ENCODE data around the gene FGF8.

The FGF8 gene

DNA sequence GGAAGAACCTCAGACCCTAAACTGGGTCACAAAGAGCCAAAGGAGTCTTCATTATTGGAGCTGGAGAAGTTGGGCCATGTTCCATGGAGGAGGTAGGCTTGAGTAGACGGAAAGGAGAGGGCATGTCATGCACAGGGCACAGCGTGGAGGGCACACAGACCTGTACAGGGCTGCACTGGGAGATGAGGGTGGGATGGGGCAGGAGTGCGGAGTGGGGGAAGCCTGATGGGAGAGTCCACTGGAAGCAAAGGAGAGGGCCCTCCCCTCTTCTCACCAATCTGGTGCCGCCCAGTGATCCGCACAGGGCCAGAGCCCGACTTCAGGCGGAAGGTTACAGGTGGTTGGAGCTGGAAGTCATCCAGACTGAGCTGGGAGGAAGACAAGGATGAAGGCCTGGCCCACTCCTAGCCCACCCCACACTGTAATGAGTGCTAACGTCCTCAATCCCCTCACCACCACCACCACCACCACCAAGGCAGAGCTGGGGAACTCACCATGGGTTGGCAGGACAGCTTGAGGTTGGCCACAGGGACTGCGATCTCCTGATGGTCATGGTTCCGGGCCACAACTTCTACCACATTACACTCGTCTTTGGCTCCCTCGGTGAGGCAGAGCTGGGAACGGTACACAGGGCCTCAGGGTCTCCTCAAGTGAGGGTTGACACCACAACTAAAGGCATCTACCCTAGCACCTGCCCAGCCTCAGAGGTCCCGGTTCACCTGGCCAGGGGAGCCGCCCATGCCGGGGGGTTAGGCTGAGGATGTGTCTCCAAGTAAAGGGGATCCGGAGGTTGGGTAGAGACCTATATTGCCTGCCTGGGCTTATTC is 6.3 kb upstream of the FGF8 start:
- no peak for DNase-seq

DNA sequence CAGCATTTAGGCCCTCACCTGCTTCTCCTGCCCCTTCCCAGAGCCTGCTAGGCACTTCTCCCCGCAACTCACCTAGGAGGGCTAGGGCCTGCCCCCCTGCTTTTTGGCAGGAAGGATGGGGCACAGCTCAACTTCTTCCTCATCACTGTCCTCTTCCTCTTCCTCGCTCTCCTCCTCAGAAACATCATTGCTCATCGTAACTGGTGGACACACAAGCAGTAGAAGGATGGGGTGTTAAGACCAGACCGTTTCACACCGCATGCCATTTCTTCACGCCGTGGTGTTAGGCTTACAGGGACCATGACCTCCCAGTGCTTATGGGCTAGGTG is 5.7 kb upstream of the FGF8 start:
- no peak for DNase-seq

- DNase-seq: peak; percentile 25
Observed at GRCh38 chr10:101780818-101781654, 5.1 kb upstream of the FGF8 start.

- DNase-seq: no peak
Observed at GRCh38 chr10:101780187-101780817, 4.4 kb upstream of the FGF8 start.

DNA sequence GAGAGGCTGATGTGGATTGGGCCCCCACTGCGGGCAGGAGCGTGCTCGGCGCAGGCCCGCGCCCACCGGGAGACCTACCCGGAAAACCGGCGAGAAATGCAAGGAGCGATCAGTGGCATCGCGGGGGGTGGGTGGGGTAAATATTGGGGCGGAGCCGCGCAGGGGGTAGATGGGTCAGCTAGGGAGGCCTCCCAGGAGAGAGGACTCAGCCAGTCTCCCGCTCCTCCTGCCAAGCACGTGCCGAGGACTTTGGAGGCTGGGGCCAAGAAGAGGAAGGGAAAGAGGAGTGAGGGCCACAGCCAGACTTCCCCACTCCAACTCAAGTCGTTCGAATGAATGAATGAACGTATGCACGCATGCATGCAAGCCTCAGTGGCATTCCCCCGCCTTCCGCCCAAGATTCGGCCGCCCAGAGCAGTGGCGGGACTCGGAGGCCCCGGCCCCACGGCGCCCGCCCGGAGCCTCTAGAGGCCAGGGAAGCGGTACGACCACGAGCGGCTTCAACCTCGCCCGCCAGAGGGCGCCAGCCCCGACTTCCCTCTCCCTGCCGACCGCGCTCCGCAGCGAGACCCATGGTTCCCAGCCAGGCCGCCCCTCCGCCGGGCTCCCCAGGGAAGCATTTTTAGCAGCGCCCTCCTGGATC is 3.8 kb upstream of the FGF8 start:
- DNase-seq: no peak

GRCh38 chr10:101778781-101779543 is 3.0 kb upstream of the FGF8 start:
- no peak for DNase-seq

DNA sequence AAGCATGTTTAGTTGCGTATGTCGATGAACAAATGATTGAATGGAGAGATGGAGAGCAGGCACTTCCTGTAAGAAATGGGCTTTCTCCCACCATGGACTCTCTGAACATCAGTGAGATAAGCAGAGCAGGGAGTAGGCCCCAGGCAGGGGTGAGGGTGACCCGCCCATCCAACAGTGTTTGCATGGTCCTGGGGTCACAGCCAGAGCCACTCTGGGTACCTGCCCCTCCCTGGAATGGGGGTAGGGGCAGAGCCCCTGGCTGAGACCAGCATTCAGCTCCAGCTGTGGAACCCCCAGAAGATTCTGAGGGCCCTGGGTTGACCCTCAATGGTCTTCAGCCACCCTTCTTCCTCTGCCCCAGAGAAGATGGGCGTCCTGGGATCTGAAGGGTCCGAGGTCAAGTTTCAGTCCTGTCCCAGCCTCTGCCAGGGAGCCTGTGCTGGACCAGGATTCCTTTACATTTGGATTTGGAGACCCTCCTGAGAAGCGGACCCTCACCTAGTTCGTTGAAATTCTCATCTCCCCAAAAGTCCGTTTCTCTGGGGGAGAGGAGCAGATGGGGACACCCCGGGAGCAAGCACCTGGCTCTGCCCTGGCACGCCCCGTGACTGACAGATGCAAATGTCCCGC is 2.4 kb upstream of the FGF8 start:
- DNase-seq: no peak

DNA sequence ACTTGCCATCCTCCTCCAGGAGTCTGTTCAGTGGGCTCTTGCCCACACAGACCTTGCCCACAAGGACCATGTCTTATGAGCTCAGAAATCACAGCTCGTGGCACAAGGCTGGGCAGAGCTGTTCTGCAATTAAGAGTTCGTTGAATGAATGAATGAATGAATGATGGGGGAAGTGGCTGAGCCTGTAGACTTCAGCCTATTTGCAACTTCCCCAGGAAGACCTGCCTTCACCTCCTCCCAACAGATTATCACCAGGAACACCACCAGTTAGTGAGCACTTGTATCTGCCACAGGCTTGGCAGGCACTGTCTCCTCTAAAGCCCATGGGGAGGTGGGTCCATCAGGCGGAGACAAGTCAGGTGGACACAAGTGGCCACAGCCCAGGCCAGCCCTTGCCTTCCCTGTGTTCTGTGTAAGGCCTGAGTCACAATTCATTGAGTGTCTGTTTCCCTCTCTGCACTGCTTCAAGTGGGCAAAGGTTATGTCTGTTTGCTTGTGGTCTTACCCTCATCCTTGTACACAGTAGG is 1.8 kb upstream of the FGF8 start:
- no peak for DNase-seq

GRCh38 chr10:101776161-101776817 is 375 bp upstream of the FGF8 start:
- no peak for DNase-seq

GRCh38 chr10:101774589-101775272 is 1.2 kb downstream of the FGF8 start:
- DNase-seq: no peak

DNA sequence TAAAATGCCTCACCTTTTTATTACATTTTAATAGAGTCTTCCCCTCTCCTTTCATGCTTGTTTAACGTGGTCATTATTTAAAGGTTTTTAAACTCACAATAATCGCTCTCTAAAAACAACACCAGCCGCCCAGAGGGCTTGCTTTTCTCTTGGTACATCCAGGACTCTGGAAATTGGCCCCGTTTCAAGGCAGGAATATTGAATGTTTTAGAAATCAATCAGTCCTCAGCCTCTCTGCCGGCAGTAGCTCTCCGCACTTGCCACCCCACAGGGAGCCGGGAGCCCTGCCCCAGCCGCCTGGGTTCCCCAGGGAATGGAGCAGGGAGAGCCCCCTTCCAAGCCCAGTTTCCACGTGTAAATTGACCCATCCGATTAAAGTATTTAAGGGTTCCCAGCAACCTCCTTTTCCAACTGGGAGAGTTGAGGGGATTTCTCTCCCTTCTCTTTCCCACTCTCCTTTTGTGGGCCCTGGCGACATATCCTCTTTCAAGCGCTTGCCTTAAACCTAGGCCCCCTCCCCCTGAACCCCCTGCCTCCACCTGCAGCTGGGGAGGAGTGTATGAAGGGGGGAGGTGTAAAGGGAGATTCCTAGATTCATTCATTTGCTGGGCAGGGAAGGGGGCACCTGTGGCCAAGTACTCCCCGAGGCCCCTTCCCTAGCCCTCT is 1.9 kb downstream of the FGF8 start:
- no peak for DNase-seq

- DNase-seq: no peak
Observed at GRCh38 chr10:101772895-101773761, 2.8 kb downstream of the FGF8 start.

GRCh38 chr10:101772017-101772894 is 3.7 kb downstream of the FGF8 start:
- DNase-seq: no peak

DNA sequence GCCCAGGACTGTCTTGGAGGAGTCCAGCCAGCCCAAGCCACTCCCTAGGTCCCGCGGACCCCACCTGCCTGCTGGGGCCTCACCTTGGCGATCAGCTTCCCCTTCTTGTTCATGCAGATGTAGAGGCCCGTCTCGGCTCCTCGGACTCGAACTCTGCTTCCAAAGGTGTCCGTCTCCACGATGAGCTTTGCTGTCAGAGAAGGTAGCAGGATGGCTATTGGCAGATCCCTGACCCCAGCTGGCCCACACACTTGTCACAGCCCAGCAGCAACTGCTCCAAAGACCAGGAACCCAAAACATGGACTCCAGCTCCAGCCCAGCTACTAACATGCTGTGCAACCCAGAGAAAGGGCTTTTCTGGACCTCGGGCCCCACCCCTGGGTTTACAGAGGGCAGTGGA is 4.5 kb downstream of the FGF8 start:
- DNase-seq: no peak

DNA sequence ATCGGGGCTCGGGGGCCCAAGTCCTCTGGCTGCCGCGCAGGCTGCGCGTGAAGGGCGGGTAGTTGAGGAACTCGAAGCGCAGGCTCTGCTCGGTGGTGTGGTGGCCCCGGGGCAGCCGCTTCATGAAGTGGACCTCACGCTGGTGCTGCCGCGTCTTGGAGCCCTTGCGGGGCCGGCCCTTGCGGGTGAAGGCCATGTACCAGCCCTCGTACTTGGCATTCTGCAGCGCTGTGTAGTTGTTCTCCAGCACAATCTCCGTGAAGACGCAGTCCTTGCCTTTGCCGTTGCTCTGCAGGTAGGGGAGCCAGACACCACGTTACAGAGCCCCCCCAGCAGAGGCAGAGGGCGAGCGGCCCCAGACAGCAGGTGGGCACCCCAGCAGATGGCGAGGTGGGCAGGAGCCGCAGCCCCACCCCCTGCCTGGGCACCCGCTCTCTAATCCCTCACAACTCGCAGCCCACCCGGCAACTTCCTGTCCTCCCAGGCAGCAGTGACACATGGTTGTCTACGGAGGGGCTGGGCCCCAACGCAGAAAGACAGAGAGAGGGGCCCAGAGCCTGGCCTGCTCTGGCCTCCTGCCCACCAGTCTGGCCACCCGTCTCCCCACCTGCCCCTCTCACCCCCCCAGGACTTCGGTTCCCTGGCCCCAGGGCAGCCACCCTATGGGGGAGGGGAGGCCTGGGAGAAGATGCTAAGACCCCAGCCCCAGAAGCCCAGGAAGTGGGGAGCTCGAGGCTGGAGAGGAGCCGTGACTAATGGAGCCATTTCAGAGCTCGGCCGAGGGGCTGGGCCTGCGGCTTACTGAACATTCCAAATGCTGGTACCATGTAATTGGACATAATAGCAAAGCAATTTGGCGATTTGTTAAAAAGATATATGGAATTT is 5.3 kb downstream of the FGF8 start:
- DNase-seq: no peak

DNA sequence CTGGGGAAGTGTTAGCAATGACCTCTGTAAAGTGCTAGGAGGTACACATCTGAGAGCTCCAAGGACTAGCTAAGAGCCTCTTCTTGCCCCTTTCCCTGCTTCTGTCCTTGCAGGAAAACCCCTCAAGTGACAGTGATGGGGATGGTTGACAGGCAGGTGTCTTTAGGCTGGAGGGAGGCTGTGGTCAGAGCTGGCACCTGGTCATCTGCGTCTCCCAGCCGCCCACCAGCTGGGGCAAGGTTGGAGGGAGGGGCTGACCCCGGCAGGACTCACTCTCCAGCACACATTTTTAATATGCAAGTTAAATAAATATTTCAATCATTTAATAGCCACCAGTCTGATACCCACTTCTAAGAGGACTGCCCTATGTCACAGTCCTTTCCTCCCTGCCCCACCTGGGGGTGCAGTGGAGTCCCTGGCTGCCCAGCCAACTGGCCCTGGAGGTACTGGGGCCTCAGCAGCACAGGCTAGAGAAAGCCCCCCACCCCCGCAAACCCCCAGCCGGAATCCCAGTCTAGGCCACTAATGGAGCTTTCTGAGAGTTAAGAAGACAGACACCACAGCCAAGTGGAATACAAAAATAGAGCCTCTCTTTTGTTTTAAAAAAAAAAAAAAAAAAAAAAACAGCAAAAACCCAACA is 6.3 kb downstream of the FGF8 start:
- no peak for DNase-seq

Measured in NCI-H510A treated with DMSO at 0.1 percent for 48 hours (cell line).